Measurements from ENCODE around the gene KIAA1671. TPM values are rescaled to one million over a fixed set of nuclear protein-coding genes. Genes with fewer than 3 reads are reported as not detected.
A peak's percentile ranks its signal among the peaks of the same experiment; 100 is the strongest.

The KIAA1671 gene
- total RNA-seq, 4 donors from 2014 or later: 7.6 to 26.1 (median 16.7) TPM

GRCh38 chr22:25143156-25144076 lies 190.9 kb downstream of the KIAA1671 start:
- no peaks in the 10 kb centered on the region for H3K27me3 ChIP-seq
- intact Hi-C loops (cut with DNase I; ENCODE audit: low total_unique reads): no loop called here
- no peak overlapping the region for H3K4me3 ChIP-seq
- DNase-seq: no peak
- TF ChIP-seq POLR2A (IDR thresholded peaks at IDR 0.05): no peak
- TF ChIP-seq CTCF (IDR thresholded peaks at IDR 0.05): no peak
- no peak overlapping the region for H3K27ac ChIP-seq
- no peaks in the 10 kb centered on the region for H3K4me1 ChIP-seq
- no peaks in the 10 kb centered on the region for H3K36me3 ChIP-seq
- H3K9me3 ChIP-seq: no peaks in the 10 kb centered on the region

GRCh38 chr22:25144522-25144921 lies 192.0 kb downstream of the KIAA1671 start:
- H3K27me3 ChIP-seq: no peaks in the 10 kb centered on the region
- no peaks in the 10 kb centered on the region for H3K4me1 ChIP-seq
- no peak overlapping the region for H3K4me3 ChIP-seq
- no peak overlapping the region for H3K27ac ChIP-seq
- no peaks in the 10 kb centered on the region for H3K36me3 ChIP-seq
- intact Hi-C loops (cut with DNase I; ENCODE audit: low total_unique reads): no loop called here
- no peak for DNase-seq
- TF ChIP-seq POLR2A (IDR thresholded peaks at IDR 0.05) (no peak), CTCF (IDR thresholded peaks at IDR 0.05) (no peak)
- no peaks in the 10 kb centered on the region for H3K9me3 ChIP-seq

- no peaks in the 10 kb centered on the region for H3K4me1 ChIP-seq
- H3K4me3 ChIP-seq: no peak overlapping the region
- H3K36me3 ChIP-seq: no peaks in the 10 kb centered on the region
- no peaks in the 10 kb centered on the region for H3K9me3 ChIP-seq
- H3K27ac ChIP-seq: no peak overlapping the region
- no peak for DNase-seq
- intact Hi-C loops (cut with DNase I; ENCODE audit: low total_unique reads): no loop called here
- no peaks in the 10 kb centered on the region for H3K27me3 ChIP-seq
- TF ChIP-seq POLR2A (IDR thresholded peaks at IDR 0.05) (no peak), CTCF (IDR thresholded peaks at IDR 0.05) (no peak)
These were observed 193.8 kb downstream of the KIAA1671 start for GRCh38 chr22:25146307-25146706.

DNA sequence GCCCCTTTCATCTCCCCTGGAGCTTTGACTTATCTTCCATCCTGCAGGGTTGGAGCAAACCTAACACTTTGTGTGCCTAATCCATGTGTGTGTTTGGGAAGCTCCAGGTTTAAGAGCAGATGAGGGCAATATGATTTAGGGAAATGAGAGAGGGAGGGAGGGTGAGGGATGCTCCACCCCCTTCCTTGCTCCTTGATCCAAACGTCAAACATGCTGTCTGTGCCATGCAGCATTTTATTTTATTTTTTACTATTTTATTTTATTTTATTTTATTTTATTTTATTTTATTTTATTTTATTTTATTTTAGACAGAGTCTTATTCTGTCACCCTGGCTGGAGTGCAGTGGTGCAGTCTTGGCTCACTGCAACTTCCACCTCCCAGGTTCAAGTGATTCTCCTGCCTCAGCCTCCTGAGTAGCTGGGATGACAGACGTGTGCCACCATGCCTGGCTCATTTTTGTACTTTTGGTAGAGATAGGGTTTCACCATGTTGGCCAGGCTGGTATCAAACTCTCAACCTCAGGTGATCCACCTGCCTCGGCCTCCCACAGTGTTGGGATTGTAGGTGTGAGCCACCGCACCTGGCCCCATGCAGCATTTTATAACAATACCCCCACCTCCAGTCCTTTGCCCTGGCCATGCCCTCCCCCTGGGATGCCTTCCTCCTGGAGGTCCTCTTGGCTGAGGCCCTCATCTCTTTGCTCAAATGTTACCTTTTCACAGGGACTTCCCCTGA lies 194.6 kb downstream of the KIAA1671 start:
- Histone ChIP-seq H3K9me3 (no peaks in the 10 kb centered on the region), H3K4me1 (no peaks in the 10 kb centered on the region), H3K27ac (no peak overlapping the region), H3K4me3 (no peak overlapping the region), H3K27me3 (no peaks in the 10 kb centered on the region), H3K36me3 (no peaks in the 10 kb centered on the region)
- intact Hi-C loops (cut with DNase I; ENCODE audit: low total_unique reads): no loop called here
- no peak for DNase-seq
- TF ChIP-seq POLR2A (IDR thresholded peaks at IDR 0.05) (no peak), CTCF (IDR thresholded peaks at IDR 0.05) (no peak)

DNA sequence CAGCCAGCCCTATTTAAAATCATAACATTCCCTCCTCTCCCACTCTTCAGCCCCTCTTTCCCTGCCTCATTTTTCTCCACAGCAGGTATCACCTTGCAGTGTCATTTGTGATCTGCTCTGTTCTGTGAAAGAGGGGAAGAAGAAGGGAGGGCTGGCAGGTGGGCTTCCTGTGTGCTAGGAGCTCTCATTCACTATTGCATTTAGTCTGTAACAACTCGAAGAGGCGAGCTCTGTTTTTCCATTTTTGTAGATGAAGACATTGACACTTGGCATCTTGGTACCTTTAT lies 195.1 kb downstream of the KIAA1671 start:
- Histone ChIP-seq H3K27me3 (no peaks in the 10 kb centered on the region), H3K27ac (peak overlapping the region in 1 of 2 donors; percentile 33)

More for the DNA sequence above, 195.1 kb downstream of the KIAA1671 start:
- intact Hi-C loops (cut with DNase I; ENCODE audit: low total_unique reads): no loop called here
- H3K36me3 ChIP-seq: no peaks in the 10 kb centered on the region
- H3K4me1 ChIP-seq: no peaks in the 10 kb centered on the region
- H3K9me3 ChIP-seq: no peaks in the 10 kb centered on the region
- DNase-seq: no peak
- no peak overlapping the region for H3K4me3 ChIP-seq
- no peak for TF ChIP-seq CTCF (IDR thresholded peaks at IDR 0.05)
- TF ChIP-seq POLR2A (IDR thresholded peaks at IDR 0.05): no peak
